PC-3 (cell line): ENCODE data around the gene PAGR1.

Experiments
- CTCF ChIP-seq: fragments of 300-600 bp; sonication (generic); conservative IDR thresholded peaks from 2 replicates; pipeline ENCODE4 v1.5.1; 2017; ENCODE audit warnings: antibody characterized with exemption, low read depth, mild to moderate bottlenecking, low read length
- EZH2 ChIP-seq: fragments of 300-600 bp; sonication (generic); IDR thresholded peaks from one replicate; pipeline ENCODE4 v1.6.1; 2017; ENCODE audit warnings: antibody characterized with exemption, mild to moderate bottlenecking, low read length; ENCODE audit not compliant: unreplicated experiment
- EZH2phosphoT487 ChIP-seq: fragments of 300-600 bp; sonication (generic); IDR thresholded peaks from 2 replicates; pipeline ENCODE4 v1.6.1; 2018; ENCODE audit warnings: mild to moderate bottlenecking, antibody characterized with exemption, low read length, borderline replicate concordance

- TF ChIP-seq CTCF: no peak
- no peak for TF ChIP-seq EZH2
- no peak for TF ChIP-seq EZH2phosphoT487
These were observed 13.5 kb upstream of the PAGR1 start for GRCh38 chr16:29802416-29802935.
